ENCODE data around the gene IL11RA. TPM values are rescaled to one million over a fixed set of nuclear protein-coding genes. Genes with fewer than 3 reads are reported as not detected.

IL11RA gene
- total and polyA plus RNA-seq, 9 of the 15 experiments (the other 6 are each of a cell fraction or from before 2014, with no cell fraction given) = 0.11 to 5.8 (median 2.8) TPM

DNA sequence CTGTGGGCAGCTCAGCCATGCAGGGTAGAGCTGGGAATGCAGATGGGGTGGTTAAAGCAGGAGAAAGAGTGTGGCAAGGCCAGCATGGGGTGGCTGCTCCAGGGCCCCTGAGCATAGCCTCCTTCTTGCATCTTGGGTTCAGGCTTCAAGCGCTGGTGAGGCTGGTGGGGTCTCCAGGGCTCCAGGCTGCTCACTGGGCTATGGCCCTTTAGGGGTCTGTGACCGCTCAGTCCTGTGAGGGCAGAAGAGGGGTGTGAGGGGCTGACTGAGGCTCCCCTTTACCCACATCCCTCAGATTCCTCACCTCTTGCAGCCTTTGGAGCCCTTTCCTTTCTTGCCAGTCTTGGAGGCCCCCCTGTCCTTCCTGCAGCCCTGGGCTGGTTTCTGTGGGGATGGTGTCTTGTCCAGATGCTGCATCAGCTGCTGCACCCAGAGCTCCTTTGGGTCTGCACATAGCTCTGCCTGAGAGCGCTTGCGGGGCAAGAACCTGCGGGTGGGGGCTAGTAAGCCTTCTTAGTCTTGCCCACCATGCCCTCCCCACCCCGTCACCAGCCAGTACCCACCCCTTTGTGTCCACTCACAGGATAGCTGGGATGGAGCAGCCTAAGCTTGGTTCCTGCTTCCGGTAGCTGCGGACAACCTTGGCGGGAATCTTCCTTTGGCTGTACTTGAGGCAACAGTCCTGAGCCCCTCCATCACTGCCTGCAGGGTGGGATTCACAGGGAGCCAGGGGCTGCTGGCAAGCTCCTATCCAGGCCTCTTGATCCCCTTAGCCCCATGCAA is 57.4 kb downstream of the IL11RA start:
- H3K27ac ChIP-seq (ENCODE audit: extremely low read depth, low read depth, low read length) = no peak overlapping the region
- no peaks in the 10 kb centered on the region for H3K9me3 ChIP-seq (replicated peaks; ENCODE audit: control insufficient read depth, insufficient read depth, low read depth, low read length)
- no peak overlapping the region for H2AFZ ChIP-seq (ENCODE audit: low read depth, low read length)
- no peaks in the 10 kb centered on the region for H3K36me3 ChIP-seq (ENCODE audit: control insufficient read depth, insufficient read depth, low read length)
- no peak for ATAC-seq
- H3K9me1 ChIP-seq (ENCODE audit: control insufficient read depth, insufficient read depth, low read length) = no peaks in the 10 kb centered on the region
- CTCF ChIA-PET (ENCODE audit: low intra/inter-chr PET ratio) = no interaction called here
- peaks cover 3 to 5% of the 10 kb centered on the region in 2 experiments; a peak in 2 of 5 replicates for H3K27me3 ChIP-seq (ENCODE audit: control insufficient read depth in 2 of 2, insufficient read depth in 2 of 2, low read length in 2 of 2)
- intact Hi-C loops (cut with micrococcal nuclease) (loop anchor here (10.0 kb wide), 1 partner anchor 95 kb away; the partner anchor contains the start of gene RPP25L), in situ Hi-C loops (cut with MboI) (no loop called here)
- BruUV-seq (replicated peaks) = no TSS peak
- no peak for DNase-seq (ENCODE audit: extremely low read depth in 1 of 4, low spot score in 3 of 4)
- no peak for FAIRE-seq
- 4% methylated on average over 4 of the region's 9 CpGs for WGBS (ENCODE audit: insufficient coverage, low coverage, missing lambda C conversion rate)
- H3K9ac ChIP-seq (ENCODE audit: insufficient read depth in 1 of 2, low read depth in 2 of 2, low read length in 2 of 2) = no peak overlapping the region
- no peak overlapping the region for H3K4me2 ChIP-seq (ENCODE audit: insufficient read depth, low read length)
- POLR2A ChIA-PET = interaction anchor here (0.5 to 1.2 kb wide), 3 partner anchors 8 to 150 kb away, joined by 3 read pairs; no protein-coding TSS in a partner anchor
- no peaks in the 10 kb centered on the region for H3K79me2 ChIP-seq (ENCODE audit: control insufficient read depth, insufficient read depth, low read length)
- H4K20me1 ChIP-seq (replicated peaks; ENCODE audit: control insufficient read depth, insufficient read depth, low read length) = no peaks in the 10 kb centered on the region
- H3K4me1 ChIP-seq (replicated peaks in 1 of 2; ENCODE audit: control insufficient read depth in 2 of 2, insufficient read depth in 2 of 2, low read length in 2 of 2) = no peaks in the 10 kb centered on the region; a peak in 1 of 5 replicates
- H3K4me3 ChIP-seq = no peak overlapping the region
- TF ChIP-seq PHF8 (IDR thresholded peaks at IDR 0.05; ENCODE audit: borderline replicate concordance, low read length) = no peak
- TF ChIP-seq, protein P1, sequence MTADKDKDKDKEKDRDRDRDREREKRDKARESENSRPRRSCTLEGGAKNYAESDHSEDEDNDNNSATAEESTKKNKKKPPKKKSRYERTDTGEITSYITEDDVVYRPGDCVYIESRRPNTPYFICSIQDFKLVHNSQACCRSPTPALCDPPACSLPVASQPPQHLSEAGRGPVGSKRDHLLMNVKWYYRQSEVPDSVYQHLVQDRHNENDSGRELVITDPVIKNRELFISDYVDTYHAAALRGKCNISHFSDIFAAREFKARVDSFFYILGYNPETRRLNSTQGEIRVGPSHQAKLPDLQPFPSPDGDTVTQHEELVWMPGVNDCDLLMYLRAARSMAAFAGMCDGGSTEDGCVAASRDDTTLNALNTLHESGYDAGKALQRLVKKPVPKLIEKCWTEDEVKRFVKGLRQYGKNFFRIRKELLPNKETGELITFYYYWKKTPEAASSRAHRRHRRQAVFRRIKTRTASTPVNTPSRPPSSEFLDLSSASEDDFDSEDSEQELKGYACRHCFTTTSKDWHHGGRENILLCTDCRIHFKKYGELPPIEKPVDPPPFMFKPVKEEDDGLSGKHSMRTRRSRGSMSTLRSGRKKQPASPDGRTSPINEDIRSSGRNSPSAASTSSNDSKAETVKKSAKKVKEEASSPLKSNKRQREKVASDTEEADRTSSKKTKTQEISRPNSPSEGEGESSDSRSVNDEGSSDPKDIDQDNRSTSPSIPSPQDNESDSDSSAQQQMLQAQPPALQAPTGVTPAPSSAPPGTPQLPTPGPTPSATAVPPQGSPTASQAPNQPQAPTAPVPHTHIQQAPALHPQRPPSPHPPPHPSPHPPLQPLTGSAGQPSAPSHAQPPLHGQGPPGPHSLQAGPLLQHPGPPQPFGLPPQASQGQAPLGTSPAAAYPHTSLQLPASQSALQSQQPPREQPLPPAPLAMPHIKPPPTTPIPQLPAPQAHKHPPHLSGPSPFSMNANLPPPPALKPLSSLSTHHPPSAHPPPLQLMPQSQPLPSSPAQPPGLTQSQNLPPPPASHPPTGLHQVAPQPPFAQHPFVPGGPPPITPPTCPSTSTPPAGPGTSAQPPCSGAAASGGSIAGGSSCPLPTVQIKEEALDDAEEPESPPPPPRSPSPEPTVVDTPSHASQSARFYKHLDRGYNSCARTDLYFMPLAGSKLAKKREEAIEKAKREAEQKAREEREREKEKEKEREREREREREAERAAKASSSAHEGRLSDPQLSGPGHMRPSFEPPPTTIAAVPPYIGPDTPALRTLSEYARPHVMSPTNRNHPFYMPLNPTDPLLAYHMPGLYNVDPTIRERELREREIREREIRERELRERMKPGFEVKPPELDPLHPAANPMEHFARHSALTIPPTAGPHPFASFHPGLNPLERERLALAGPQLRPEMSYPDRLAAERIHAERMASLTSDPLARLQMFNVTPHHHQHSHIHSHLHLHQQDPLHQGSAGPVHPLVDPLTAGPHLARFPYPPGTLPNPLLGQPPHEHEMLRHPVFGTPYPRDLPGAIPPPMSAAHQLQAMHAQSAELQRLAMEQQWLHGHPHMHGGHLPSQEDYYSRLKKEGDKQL (CRISPR knock-in tag; IDR thresholded peaks at IDR 0.05; ENCODE audit: borderline replicate concordance) = no peak
- no peak for TF ChIP-seq ZNF134 (CRISPR knock-in tag; conservative IDR thresholded peaks at IDR 0.05)
- TF ChIP-seq, protein P2, sequence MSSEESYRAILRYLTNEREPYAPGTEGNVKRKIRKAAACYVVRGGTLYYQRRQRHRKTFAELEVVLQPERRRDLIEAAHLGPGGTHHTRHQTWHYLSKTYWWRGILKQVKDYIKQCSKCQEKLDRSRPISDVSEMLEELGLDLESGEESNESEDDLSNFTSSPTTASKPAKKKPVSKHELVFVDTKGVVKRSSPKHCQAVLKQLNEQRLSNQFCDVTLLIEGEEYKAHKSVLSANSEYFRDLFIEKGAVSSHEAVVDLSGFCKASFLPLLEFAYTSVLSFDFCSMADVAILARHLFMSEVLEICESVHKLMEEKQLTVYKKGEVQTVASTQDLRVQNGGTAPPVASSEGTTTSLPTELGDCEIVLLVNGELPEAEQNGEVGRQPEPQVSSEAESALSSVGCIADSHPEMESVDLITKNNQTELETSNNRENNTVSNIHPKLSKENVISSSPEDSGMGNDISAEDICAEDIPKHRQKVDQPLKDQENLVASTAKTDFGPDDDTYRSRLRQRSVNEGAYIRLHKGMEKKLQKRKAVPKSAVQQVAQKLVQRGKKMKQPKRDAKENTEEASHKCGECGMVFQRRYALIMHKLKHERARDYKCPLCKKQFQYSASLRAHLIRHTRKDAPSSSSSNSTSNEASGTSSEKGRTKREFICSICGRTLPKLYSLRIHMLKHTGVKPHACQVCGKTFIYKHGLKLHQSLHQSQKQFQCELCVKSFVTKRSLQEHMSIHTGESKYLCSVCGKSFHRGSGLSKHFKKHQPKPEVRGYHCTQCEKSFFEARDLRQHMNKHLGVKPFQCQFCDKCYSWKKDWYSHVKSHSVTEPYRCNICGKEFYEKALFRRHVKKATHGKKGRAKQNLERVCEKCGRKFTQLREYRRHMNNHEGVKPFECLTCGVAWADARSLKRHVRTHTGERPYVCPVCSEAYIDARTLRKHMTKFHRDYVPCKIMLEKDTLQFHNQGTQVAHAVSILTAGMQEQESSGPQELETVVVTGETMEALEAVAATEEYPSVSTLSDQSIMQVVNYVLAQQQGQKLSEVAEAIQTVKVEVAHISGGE (CRISPR knock-in tag; IDR thresholded peaks at IDR 0.05) = no peak
- no peak for TF ChIP-seq GATA2 (CRISPR knock-in tag; IDR thresholded peaks at IDR 0.05)
- TF ChIP-seq CXXC5 (CRISPR knock-in tag; IDR thresholded peaks at IDR 0.05) = no peak
- no peak for TF ChIP-seq TGIF2 (CRISPR knock-in tag; IDR thresholded peaks at IDR 0.05)
- TF ChIP-seq ZNF143 (CRISPR knock-in tag; IDR thresholded peaks at IDR 0.05) = no peak
- TF ChIP-seq, protein P3, sequence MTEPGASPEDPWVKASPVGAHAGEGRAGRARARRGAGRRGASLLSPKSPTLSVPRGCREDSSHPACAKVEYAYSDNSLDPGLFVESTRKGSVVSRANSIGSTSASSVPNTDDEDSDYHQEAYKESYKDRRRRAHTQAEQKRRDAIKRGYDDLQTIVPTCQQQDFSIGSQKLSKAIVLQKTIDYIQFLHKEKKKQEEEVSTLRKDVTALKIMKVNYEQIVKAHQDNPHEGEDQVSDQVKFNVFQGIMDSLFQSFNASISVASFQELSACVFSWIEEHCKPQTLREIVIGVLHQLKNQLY (CRISPR knock-in tag; conservative IDR thresholded peaks at IDR 0.05) = no peak
- TF ChIP-seq MCM3 (IDR thresholded peaks at IDR 0.05) = no peak
- no peak for TF ChIP-seq TAF1 (IDR thresholded peaks at IDR 0.05; ENCODE audit: control insufficient read depth, extremely low read depth, insufficient read depth, low read length, severe bottlenecking)
